Nephron progenitor cell (in vitro differentiated cells): ENCODE data around the gene TUBB4B.
A peak's percentile ranks its signal among the peaks of the same experiment; 100 is the strongest.

ENCODE experiments used
- DNase-seq: peaks from one replicate; pipeline ENCODE4 v3.0.0; 2021
- H3K27ac Mint-ChIP-seq: 2 replicates; pipeline ENCODE4 v1.8.0; 2021; ENCODE audit warnings: mild to moderate bottlenecking, moderate library complexity, mixed read lengths
- H3K27me3 Mint-ChIP-seq: 2 replicates; pipeline ENCODE4 v1.8.0; 2021; ENCODE audit warnings: mild to moderate bottlenecking, low read depth, mixed read lengths; ENCODE audit not compliant: poor library complexity
- H3K36me3 Mint-ChIP-seq: 2 replicates; pipeline ENCODE4 v1.8.0; 2021; ENCODE audit warnings: low read depth, mixed read lengths
- H3K4me1 Mint-ChIP-seq: 2 replicates; pipeline ENCODE4 v1.8.0; 2021; ENCODE audit warnings: mixed read lengths
- H3K4me3 Mint-ChIP-seq: 2 replicates; pipeline ENCODE4 v1.8.0; 2021; ENCODE audit warnings: mild to moderate bottlenecking, moderate library complexity, mixed read lengths
- H3K9me3 Mint-ChIP-seq: 2 replicates; pipeline ENCODE4 v1.8.0; 2021; ENCODE audit warnings: mild to moderate bottlenecking, moderate library complexity, mixed read lengths
- CTCF ChIP-seq: fragments of 200-600 bp; sonication (generic); IDR thresholded peaks from 2 replicates; pipeline ENCODE4 v1.5.0; 2021; ENCODE audit warnings: antibody characterized with exemption

TUBB4B gene

GRCh38 chr9:137223078-137223970 lies 17.8 kb upstream of the TUBB4B start:
- Mint-ChIP-seq H3K27ac (no peak overlapping the region), H3K9me3 (no peaks in the 10 kb centered on the region), H3K36me3 (no peaks in the 10 kb centered on the region), H3K27me3 (peaks cover 4% of the 10 kb centered on the region), H3K4me1 (peaks cover 10% of the 10 kb centered on the region), H3K4me3 (peak overlapping the region; percentile 75)
- peak; percentile 95 for DNase-seq
- TF ChIP-seq CTCF = no peak

GRCh38 chr9:137224830-137225694 lies 16.0 kb upstream of the TUBB4B start, which contains the start of gene CYSRT1:
Gene CYSRT1 (plus strand): TSS chr9:137225174. CDS start chr9:137225622, 448 bp downstream.
- Mint-ChIP-seq H3K4me3 (peak within 1 kb of the TSS; percentile 75), H3K36me3 (no peaks in the 10 kb centered on the region), H3K4me1 (peaks cover 14% of the 10 kb centered on the region), H3K9me3 (no peaks in the 10 kb centered on the region), H3K27me3 (peaks cover 4% of the 10 kb centered on the region), H3K27ac (no peak within 1 kb of the TSS)
- no peak for DNase-seq
- TF ChIP-seq CTCF = no peak

GRCh38 chr9:137225699-137226331 lies 15.3 kb upstream of the TUBB4B start:
- Mint-ChIP-seq H3K4me1 (peaks cover 14% of the 10 kb centered on the region), H3K4me3 (no peak overlapping the region), H3K36me3 (no peaks in the 10 kb centered on the region), H3K27ac (no peak overlapping the region), H3K27me3 (peaks cover 4% of the 10 kb centered on the region), H3K9me3 (no peaks in the 10 kb centered on the region)
- no peak for DNase-seq
- no peak for TF ChIP-seq CTCF

- Mint-ChIP-seq H3K9me3 (no peaks in the 10 kb centered on the region), H3K4me1 (peaks cover 14% of the 10 kb centered on the region), H3K4me3 (no peak overlapping the region), H3K27me3 (peaks cover 4% of the 10 kb centered on the region), H3K27ac (no peak overlapping the region), H3K36me3 (no peaks in the 10 kb centered on the region)
- DNase-seq = no peak
- no peak for TF ChIP-seq CTCF
Measured at GRCh38 chr9:137226338-137227053, 14.6 kb upstream of the TUBB4B start.

- peak; percentile 83 for TF ChIP-seq CTCF
- Mint-ChIP-seq H3K36me3 (no peaks in the 10 kb centered on the region), H3K4me3 (peak within 1 kb of the TSS; percentile 46), H3K27me3 (peaks cover 4% of the 10 kb centered on the region), H3K27ac (no peak within 1 kb of the TSS), H3K9me3 (no peaks in the 10 kb centered on the region), H3K4me1 (peaks cover 14% of the 10 kb centered on the region)
- peak; percentile 89 for DNase-seq
Measured at GRCh38 chr9:137227054-137227852, 13.8 kb upstream of the TUBB4B start, which contains the start of gene RNF224. Gene RNF224 (plus strand): TSS chr9:137227502. CDS start chr9:137228336, 834 bp downstream.
